Kidney glomerular epithelial cell (primary cell): ENCODE results near the gene PRRX2.
"Not testable (repeated sequence)": the region's sequence is repeated elsewhere in the genome, so short reads cannot be mapped to it uniquely, and the experiment has no call there.

Source experiments
- DNase-seq: peaks from one replicate; lab custom pipeline; 2025; lab: John Stamatoyannopoulos, UW

PRRX2 gene

GRCh38 chr9:129665389-129665775 is at the start of gene PRRX2:
Gene PRRX2 (plus strand): TSS chr9:129665647. CDS start chr9:129665868, 221 bp downstream.
- DNase-seq = no peak

DNA sequence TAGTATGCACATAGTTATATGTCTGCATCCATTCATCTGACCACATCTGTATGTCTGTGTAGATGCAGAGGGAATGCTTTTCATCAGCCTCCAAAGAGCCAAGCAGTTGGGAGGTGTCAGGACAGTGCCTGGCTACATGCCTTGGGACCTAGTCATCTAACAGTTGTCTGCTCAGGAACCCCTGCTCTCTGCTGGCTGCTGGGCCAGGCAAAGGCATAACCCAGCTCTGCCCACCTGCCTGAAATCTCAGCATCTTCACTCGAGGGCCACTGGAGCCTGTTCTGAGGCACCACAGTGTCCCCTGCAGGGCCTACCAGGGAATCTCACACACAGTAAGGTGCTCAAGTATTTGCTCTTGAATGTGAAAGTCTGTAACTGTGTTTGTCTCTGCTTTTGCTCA is 48.3 kb upstream of the PRRX2 start:
- peak; percentile 59 for DNase-seq

GRCh38 chr9:129619787-129620668 is 45.4 kb upstream of the PRRX2 start:
- DNase-seq = no peak

GRCh38 chr9:129620669-129621295 is 44.7 kb upstream of the PRRX2 start, which contains the start of gene C9orf50:
Gene C9orf50 (minus strand): TSS chr9:129621101. CDS start chr9:129620574, 527 bp downstream.
- DNase-seq = no peak

DNA sequence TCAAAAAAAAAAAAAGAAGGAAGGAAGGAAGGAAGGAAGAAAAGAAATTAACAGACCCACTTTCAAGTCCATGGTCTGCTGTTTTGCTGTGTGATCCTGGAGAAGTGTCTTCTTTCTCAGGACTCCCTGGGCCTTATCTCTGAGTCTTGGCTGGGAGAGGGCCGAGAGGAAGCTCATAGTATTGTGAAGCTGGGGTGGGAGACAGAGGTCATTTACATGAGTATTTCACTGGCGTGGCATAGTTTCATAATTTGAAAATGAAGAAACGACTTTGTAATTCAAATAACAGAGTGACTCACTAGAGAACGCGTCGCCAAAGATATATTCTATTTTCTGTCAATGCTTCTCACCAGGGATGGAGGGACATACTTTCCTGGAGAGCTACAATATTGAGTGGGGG is 42.1 kb upstream of the PRRX2 start:
- DNase-seq = no peak

GRCh38 chr9:129624168-129624759 is 41.2 kb upstream of the PRRX2 start:
- peak; percentile 32 for DNase-seq

GRCh38 chr9:129624947-129625346 is 40.5 kb upstream of the PRRX2 start:
- DNase-seq = no peak

DNA sequence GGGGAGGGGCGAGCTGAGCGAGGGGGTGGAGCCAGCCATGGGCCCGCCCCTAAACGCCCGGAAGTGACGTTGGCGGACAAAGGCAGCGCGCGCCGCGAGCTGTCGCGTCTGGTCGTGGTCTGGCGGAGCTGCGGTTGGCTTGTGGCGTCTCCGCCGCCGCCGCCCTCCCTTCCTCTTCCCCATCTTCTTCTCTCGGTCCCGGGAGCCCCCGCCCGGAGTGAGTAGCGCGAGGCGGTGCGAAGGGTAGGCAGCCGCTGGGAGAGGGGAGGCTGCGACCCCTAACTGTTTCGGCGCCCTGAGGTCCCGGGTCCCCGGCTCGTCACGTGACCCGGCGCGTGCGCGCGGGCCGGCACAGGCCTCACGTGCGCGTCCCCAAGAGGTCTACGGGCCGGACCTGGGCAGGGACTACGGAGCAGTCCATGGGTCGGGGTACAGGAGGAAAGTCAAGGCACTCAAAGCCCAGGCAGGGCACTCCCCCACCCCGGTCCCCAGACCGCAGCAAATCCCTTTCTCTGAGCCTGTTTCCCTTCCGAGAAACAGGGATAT is 39.3 kb upstream of the PRRX2 start, which contains the start of gene NTMT1:
Gene NTMT1 (plus strand): TSS at position 85 of the 546 bp plus-strand sequence. CDS start 6,541 bp downstream, outside the sequence.
- peak; percentile 51 for DNase-seq

GRCh38 chr9:129626625-129627284 is 38.7 kb upstream of the PRRX2 start:
- DNase-seq = peak; percentile 79

DNA sequence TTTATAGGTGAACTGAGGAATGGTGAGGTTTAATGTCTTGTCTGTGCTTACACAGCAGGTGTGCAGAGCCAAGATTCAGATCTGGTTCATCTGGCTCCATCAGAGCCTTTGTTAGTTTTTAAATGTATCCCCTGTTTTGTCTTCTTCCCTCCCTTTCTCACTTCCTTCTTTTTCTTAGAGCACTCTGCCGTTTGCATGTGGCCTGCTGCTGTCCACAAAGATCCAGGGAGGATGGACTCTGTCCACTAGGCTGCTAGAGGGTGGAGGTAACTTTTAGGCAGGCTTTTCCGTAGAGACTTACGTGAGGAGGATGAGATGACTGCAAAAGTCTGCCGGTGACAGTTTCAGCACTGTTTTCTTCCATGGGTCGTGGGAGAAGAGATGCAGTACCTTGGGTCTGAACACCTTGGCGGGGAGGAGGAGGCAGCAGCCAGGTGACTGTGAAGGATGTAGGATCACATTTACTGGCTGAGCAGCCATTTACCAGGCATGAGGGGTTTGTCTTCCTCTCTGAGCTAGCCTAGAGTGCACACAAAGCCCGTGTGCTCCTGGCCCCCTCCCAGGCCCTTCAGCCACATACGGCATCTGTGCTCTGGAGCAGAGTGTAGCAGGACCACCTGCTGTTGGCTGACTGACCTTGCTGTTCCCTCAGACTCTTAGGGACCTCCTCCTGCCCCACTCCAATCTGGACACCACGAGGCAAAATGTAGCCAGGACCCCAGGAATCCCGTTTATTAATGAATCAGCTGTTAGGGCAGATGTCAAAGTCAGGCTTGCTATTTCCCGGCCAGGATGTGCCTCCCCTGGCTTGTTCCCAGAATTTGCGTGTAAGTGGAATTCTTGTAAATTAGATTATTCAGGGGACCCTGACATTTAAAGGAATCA is 37.6 kb upstream of the PRRX2 start:
- DNase-seq = no peak

DNA sequence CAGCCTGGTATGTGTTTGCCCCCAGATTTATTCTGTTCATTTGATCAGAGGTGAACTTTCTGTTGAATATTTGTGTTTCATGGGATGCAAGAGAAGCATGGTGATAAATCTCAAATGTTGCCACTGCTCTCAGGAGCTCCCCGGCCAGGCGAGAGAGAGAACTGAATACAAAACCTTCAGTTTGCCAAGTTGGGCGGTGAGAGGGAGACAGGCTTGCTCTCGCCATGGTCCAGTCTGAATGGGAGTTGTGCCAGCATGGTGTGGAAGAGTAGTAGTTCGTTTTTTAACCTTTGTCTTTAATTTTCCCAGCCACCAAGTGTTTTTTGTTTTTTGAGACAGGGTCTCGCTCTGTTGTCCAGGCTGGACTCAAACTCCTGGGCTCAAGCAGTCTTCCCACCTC is 36.7 kb upstream of the PRRX2 start:
- DNase-seq = no peak

DNA sequence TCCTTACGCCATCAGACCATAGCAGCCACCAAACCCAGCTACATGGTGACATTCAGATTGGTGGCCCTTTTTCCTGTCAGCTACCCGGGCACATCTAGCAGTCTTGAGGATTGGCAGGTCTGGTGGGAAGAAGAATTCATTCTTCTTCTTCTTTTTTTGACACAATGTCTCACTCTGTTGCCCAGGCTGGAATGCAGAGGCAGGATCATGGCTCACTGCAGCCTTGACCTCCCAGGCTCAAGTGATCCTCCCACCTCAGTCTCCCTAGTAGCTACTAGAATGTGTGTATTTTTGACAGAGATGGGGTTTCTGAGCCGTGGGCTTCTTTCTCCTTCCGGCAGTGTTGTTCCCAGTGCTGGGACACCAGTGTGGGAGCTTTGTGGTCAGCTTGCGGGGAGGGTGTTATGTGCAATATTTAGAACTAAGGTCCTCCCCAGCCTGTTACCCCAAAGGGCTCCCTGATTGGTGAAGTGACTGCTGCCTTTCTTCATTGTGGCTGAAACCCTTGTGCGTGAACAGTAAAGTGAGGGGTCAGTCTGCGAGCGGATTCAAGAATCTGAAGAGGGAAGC is 36.1 kb upstream of the PRRX2 start:
- no peak for DNase-seq

DNA sequence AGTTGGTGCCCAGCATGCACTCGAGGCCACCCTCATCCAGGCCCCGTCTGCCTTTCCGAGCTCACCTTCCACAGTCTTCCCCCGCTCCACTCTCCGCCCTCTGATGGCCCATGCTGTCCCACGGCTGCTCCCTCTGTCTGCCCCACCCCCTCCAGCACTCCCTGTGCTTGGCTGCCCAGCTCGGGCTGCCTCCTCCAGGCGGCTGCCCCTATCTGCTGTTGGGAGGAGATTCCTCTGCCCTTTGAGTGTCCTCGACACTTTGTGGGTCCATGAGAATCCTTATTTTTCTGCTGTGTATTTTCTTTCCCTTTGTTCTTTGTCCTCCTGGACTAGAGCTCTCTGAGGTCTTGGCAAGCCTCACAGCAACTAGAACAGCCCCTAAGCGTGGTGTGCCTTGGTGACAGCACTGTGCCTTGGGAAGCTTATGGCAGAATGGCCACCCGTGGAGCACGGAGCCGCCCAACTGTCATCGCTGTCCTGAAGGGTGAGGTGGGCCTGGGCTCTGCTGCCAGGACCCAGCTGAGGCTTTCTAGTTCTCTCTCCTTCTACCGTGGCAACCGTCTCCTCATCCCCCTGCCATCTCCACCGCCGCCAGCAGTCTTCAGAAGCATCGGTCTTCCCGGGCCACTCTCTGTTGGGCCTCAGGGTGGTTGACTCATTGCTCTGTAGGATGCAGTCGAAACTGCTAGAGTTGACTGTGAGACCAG is 34.3 kb upstream of the PRRX2 start:
- DNase-seq = no peak

DNA sequence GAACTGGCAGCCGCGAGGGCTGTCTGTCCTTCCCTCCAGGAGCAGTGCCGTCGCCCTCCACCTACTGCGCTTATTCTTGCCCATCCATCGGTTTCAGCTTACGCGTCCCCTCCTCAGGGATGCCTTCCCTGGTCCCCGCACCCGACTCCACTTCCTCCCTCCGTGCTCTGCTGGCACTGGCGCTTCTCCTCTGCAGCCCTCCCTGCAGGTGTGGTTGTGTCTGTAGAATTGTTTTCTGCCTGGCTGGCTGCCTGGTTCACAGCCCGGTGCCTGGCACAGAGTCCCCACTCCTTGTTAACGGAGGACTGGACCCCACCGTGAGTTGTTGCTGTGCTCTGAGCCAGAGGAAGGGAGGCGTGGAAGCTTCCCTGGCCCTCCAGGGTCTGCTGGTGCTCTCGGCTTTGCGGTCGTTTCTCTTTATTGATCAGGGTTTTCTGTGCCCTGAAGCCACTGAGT is 33.7 kb upstream of the PRRX2 start:
- no peak for DNase-seq

DNA sequence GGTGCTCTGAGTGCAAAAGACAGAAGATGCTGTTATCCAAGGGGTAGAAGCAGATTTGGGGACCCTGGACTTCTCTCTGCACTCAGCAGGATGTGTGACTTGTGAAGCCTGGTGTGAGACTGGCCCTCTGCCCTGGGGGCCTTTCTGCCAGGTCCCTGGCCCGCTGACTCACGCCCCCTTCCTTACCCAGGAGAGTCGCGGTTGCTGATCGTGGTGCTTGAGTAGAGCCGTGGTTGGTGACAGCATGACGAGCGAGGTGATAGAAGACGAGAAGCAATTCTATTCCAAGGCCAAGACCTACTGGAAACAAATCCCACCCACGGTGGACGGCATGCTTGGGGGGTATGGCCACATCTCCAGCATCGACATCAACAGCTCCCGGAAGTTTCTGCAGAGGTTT is 33.0 kb upstream of the PRRX2 start:
- no peak for DNase-seq

- no peak for DNase-seq
Measured at GRCh38 chr9:129633207-129633606, 32.2 kb upstream of the PRRX2 start.

DNA sequence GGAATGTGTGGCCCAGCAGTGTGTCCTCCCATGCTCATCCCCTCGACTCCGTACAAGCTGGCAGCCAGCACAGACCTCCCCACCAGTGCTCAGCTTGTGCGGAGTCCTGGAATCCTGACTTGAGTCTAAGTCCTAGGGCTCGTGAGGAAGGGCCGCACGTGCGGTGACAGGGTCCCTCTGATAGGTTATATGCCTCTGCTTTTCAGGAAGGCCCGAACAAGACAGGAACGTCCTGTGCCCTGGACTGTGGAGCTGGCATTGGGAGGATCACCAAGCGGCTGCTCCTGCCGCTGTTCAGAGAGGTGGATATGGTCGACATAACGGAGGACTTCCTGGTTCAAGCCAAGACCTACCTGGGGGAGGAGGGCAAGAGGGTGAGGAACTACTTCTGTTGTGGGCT is 31.6 kb upstream of the PRRX2 start:
- no peak for DNase-seq

DNA sequence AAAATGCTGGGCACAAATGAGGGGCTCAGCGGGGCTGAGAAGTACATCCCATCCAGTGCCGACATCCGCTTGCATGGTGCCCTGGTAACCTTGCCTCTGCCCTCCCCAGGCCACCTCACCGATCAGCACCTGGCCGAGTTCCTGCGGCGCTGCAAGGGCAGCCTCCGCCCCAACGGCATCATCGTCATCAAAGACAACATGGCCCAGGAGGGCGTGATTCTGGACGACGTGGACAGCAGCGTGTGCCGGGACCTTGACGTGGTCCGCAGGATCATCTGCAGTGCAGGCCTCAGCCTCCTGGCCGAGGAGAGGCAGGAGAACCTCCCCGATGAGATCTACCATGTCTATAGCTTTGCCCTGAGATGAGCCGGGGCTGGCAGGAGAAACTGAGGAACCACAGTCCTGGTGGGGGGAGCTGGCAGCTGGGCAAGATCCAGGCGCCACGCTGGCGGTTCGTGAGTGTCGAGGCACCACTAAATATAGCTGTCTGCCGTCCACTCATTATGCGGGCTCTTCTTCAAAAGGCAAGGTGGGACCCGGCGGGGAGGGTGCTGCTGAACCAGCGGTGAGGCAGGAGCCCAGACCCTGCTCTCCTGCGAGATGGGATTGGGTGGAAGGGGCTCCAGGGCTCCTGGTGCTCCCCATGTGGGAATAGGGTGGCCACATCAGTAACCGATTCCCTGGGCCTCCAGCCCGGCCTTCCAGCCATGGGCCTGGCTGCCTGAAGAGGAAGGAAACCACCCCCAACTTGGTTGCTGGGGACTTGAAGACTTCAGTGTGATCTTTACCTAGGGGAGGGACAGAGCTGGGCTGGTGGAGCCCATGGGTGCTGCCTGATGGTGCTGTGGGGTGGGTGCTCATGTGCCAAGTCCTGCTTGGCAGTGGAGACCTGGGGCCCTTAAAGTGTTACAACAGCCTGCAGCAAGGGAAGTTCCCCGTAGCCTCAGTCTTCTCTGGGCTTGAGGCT is 30.1 kb upstream of the PRRX2 start:
- no peak for DNase-seq

DNA sequence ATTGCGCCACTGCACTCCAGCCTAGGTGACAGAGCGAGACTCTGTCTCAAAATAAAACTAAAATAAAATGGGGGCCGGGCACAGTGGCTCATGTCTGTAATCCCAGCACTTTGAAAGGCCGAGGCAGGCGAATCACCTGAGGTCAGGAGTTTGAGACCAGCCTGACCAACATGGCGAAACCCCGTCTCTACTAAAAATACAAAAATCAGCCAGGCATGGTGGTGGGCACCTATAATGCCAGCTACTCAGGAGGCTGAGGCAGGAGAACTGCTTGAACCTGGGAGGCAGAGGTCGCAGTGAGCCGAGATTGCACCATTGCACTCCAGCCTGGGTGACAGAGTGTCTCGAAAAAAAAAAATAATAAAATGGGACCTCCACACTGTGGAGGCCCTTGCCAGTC is 29.1 kb upstream of the PRRX2 start:
- not testable (repeated sequence) for DNase-seq
